Erythroblast (primary cell): ENCODE measurements around the gene RASGRP3.

Source experiments
- GATA1 ChIP-seq: IDR thresholded peaks from 2 replicates; pipeline ENCODE4 v1.6.1; 2011; ENCODE audit warnings: low read depth, mild to moderate bottlenecking, control low read depth, low read length, moderate library complexity
- POLR2A ChIP-seq: IDR thresholded peaks from 2 replicates; pipeline ENCODE4 v1.6.1; 2011; ENCODE audit warnings: mild to moderate bottlenecking, low read length

DNA sequence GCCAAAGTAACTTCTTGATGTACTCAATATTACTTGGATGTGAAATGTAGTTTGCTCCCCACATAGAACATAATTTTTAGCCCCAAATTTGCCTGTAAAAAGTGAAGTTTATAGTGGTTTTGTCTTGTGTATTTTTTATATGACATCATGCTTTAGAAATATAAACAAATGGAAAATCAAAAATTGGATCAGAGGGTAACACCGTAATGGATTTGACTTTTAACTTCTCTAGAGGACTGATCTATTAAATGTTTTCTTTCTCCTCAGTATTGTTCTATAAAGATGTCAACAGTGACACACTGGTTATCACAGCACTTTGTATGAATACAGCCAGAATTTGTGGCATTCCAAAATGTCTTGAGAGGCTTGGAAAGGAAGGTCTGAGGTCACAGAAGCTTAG is 45.6 kb upstream of the RASGRP3 start:
- no peak for TF ChIP-seq POLR2A
- no peak for TF ChIP-seq GATA1
